A673 (cell line): ENCODE data around the gene ERCC6. TPM values are rescaled to one million over a fixed set of nuclear protein-coding genes. Genes with fewer than 3 reads are reported as not detected.
A peak's percentile ranks its signal among the peaks of the same experiment; 100 is the strongest.

Experiments used
- BruUV-seq: library from RNA; stranded (reverse); fragments of 400-500 nt; replicated peaks from 2 replicates; lab custom pipeline; 2021; lab: Mats Ljungman, UMichigan
- CTCF ChIA-PET: fragments of 300-600 bp; sonication (Branson Sonifier 250); formaldehyde crosslinking; loops from one replicate; lab custom pipeline; 2022; ENCODE audit warnings: antibody characterized with exemption; lab: Charles Lee
- POLR2A ChIA-PET: fragments of 300-600 bp; sonication (Branson Sonifier 250); formaldehyde crosslinking; loops from one replicate; lab custom pipeline; 2022; ENCODE audit warnings: antibody characterized with exemption; ENCODE audit not compliant: low non-redundant PET; lab: Charles Lee
- DNase-seq: peaks from one replicate; pipeline ENCODE4 v3.0.0-alpha.2; 2015; ENCODE audit warnings: low spot score
- H3K27ac ChIP-seq: fragments of 200-600 bp; sonication (generic); 2 replicates; pipeline ENCODE4 v1.5.1; 2016; ENCODE audit warnings: mixed run types, low read depth, mild to moderate bottlenecking, mixed read lengths, antibody characterized with exemption, low read length; ENCODE audit not compliant: poor library complexity, severe bottlenecking
- H3K27me3 ChIP-seq: fragments of 200-600 bp; sonication (generic); replicated peaks from 2 replicates; pipeline ENCODE4 v1.6.1; 2017; ENCODE audit warnings: mixed run types, low read depth, mild to moderate bottlenecking, mixed read lengths, antibody characterized with exemption, low read length; ENCODE audit not compliant: insufficient read depth, poor library complexity
- H3K36me3 ChIP-seq: fragments of 200-600 bp; sonication (generic); 2 replicates; pipeline ENCODE4 v1.6.1; 2016; ENCODE audit warnings: mixed run types, mild to moderate bottlenecking, mixed read lengths, antibody characterized with exemption, low read length; ENCODE audit not compliant: insufficient read depth, poor library complexity, severe bottlenecking
- H3K4me1 ChIP-seq: fragments of 200-600 bp; sonication (generic); 2 replicates; pipeline ENCODE4 v1.6.1; 2017; ENCODE audit warnings: mixed run types, mild to moderate bottlenecking, mixed read lengths, antibody characterized with exemption, low read length; ENCODE audit not compliant: insufficient read depth, poor library complexity, severe bottlenecking
- H3K4me3 ChIP-seq: fragments of 200-600 bp; sonication (generic); 2 replicates; pipeline ENCODE4 v1.5.1; 2016; ENCODE audit warnings: low read depth, mixed run types, mild to moderate bottlenecking, mixed read lengths, low read length; ENCODE audit not compliant: poor library complexity, severe bottlenecking
- H3K9me3 ChIP-seq: fragments of 200-600 bp; sonication (generic); 2 replicates; pipeline ENCODE4 v1.6.1; 2016; ENCODE audit warnings: mixed run types, low read depth, mild to moderate bottlenecking, mixed read lengths, antibody characterized with exemption, low read length; ENCODE audit not compliant: poor library complexity, severe bottlenecking
- EZH2 ChIP-seq: fragments of 200-600 bp; sonication (generic); IDR thresholded peaks from 2 replicates; pipeline ENCODE4 v1.6.1; 2017; ENCODE audit warnings: borderline replicate concordance, low read depth, mild to moderate bottlenecking, mixed read lengths, antibody characterized with exemption, low read length; ENCODE audit not compliant: poor library complexity, severe bottlenecking
- intact Hi-C: fragments of 100-400 bp; cut with micrococcal nuclease; formaldehyde crosslinking; loops from one replicate; pipeline ENCODE4 v1.10.0; 2022; ENCODE audit not compliant: unreplicated experiment
- total RNA-seq: library from RNA; stranded (reverse); gene quantifications from 2 replicates; pipeline ENCODE4 v1.2.3, GENCODE V29; 2021
- TF ChIP-seq, protein P1 (sequence below): fragments of 300-800, 200-600 bp; sonication (generic); conservative IDR thresholded peaks from 2 replicates; pipeline ENCODE4 v1.5.1; 2017; ENCODE audit warnings: low read depth, mild to moderate bottlenecking, antibody characterized with exemption, low read length, moderate library complexity, mixed read lengths

The ERCC6 gene
- total RNA-seq, 1 experiment from 2014 or later = 11.0 TPM

DNA sequence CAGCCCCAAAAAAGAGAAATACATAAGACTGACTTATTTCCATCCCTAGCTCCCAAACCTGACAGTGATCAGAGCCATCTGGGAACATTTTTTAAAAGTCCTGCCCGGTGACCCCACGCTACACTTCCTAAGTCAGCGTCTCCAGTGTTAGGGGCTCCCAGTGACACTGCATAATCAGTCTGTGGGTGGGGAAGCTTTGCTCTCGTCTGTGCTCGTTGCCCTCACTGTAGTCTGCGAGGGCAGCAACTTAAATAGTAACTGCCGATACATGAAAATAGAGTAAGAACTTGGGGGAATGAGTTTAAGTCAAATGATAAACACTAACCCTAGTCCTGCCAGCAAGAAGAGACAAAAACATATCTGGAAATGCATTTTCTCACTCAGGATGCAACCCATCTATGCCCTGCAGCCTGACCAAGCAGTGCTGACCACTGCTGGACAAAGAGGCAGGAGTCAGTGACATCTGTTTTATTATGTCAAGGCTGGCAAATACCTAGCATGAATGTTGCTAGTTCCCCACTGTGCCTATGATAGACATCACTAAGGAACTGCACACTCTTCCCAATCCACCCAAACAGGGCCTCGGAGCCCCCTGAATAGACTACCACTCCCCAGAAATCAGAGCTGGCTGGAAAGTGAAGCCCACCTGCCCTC, 18.7 kb downstream of the ERCC6 start:
- no peaks in the 10 kb centered on the region for H3K36me3 ChIP-seq
- no peaks in the 10 kb centered on the region for H3K27me3 ChIP-seq
- ChIA-PET CTCF (interaction anchor here (1.6 to 1.9 kb wide), 2 partner anchors 113 to 862 kb away, joined by 5 to 23 read pairs; no protein-coding TSS in a partner anchor), POLR2A (no interaction called here)
- TF ChIP-seq, protein P1, sequence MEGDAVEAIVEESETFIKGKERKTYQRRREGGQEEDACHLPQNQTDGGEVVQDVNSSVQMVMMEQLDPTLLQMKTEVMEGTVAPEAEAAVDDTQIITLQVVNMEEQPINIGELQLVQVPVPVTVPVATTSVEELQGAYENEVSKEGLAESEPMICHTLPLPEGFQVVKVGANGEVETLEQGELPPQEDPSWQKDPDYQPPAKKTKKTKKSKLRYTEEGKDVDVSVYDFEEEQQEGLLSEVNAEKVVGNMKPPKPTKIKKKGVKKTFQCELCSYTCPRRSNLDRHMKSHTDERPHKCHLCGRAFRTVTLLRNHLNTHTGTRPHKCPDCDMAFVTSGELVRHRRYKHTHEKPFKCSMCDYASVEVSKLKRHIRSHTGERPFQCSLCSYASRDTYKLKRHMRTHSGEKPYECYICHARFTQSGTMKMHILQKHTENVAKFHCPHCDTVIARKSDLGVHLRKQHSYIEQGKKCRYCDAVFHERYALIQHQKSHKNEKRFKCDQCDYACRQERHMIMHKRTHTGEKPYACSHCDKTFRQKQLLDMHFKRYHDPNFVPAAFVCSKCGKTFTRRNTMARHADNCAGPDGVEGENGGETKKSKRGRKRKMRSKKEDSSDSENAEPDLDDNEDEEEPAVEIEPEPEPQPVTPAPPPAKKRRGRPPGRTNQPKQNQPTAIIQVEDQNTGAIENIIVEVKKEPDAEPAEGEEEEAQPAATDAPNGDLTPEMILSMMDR = no peak
- TF ChIP-seq EZH2 = no peak
- intact Hi-C loops = loop anchor here (5.0 kb wide), 1 partner anchor 1158 kb away; no protein-coding TSS in a partner anchor
- no TSS peak for BruUV-seq
- H3K9me3 ChIP-seq = no peaks in the 10 kb centered on the region
- no peak overlapping the region for H3K4me3 ChIP-seq
- no peak for DNase-seq
- H3K27ac ChIP-seq = no peak overlapping the region
- no peaks in the 10 kb centered on the region for H3K4me1 ChIP-seq

DNA sequence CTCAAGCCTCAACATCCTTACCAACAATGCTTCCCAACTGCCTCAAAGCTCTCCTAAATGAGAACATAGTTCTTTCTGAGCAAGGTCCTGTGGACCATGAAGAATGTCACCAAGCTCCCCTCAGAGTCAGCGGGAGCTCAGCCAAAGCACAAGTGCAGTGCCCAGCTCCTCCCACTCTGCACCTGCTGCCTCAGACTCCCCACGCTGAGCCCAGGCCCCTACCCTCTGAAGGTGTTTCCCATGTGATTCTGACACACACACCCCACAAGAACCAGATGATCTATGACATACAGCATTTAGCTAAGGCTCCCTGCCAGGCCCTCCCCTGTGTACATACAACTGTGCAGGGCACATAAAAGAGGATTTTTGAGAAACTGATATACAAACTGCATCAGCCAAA, 19.2 kb downstream of the ERCC6 start:
- ChIA-PET CTCF (interaction anchor here (1.6 to 1.9 kb wide), 2 partner anchors 112 to 862 kb away, joined by 5 to 23 read pairs; no protein-coding TSS in a partner anchor), POLR2A (no interaction called here)
- TF ChIP-seq, protein P1 = no peak
- TF ChIP-seq EZH2 = no peak
- no peak for DNase-seq
- no peaks in the 10 kb centered on the region for H3K9me3 ChIP-seq
- no peaks in the 10 kb centered on the region for H3K36me3 ChIP-seq
- no peak overlapping the region for H3K4me3 ChIP-seq
- BruUV-seq = no TSS peak
- H3K27me3 ChIP-seq = no peaks in the 10 kb centered on the region
- H3K27ac ChIP-seq = no peak overlapping the region
- intact Hi-C loops = loop anchor here (1.0 to 5.0 kb wide), 3 partner anchors 537 to 1157 kb away; no protein-coding TSS in a partner anchor
- H3K4me1 ChIP-seq = no peaks in the 10 kb centered on the region

DNA sequence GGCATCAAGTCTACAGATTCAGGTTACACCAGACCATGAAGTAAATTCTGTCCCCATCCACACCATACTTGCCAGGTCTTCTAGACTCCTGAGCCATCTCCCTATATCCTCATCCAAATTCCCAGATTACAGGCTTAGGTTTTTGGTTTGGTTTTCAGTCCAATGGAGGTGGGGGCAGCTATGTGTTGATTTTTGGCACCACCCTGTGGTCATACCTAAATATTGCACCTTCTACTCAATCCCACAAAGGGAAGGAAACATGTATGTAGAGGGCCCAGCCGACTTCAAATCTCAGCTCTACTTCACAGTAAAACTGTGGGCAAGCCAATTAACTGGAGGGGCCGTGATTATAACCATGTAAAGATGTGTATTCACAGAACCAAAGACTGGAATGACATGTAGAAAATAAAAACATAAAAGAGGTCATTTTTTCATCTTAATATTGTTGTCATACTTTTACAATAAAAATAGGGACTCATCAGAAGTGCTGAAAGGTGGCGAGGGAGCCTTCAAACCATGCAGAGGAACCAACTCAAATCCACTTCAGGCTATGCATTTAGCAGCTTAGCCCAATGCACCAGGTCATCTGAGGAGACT, 19.8 kb downstream of the ERCC6 start:
- BruUV-seq = no TSS peak
- ChIA-PET POLR2A (no interaction called here), CTCF (interaction anchor here (0.6 to 1.9 kb wide), 3 partner anchors 33 to 861 kb away, joined by 4 to 23 read pairs (median 5); no protein-coding TSS in a partner anchor)
- H3K36me3 ChIP-seq = no peaks in the 10 kb centered on the region
- peak; percentile 67 for DNase-seq
- TF ChIP-seq, protein P1 = peak; percentile 74
- TF ChIP-seq EZH2 = no peak
- H3K4me3 ChIP-seq = no peak overlapping the region
- H3K27ac ChIP-seq = no peak overlapping the region
- H3K27me3 ChIP-seq = no peaks in the 10 kb centered on the region
- H3K4me1 ChIP-seq = no peaks in the 10 kb centered on the region
- intact Hi-C loops = loop anchor here (1.0 to 5.0 kb wide), 2 partner anchors 537 to 861 kb away; no protein-coding TSS in a partner anchor
- H3K9me3 ChIP-seq = no peaks in the 10 kb centered on the region
